H9 (cell line): Measurements from ENCODE around the gene CRACR2B. TPM values are rescaled to one million over a fixed set of nuclear protein-coding genes. Genes with fewer than 3 reads are reported as not detected.

Experiments used
- DNase-seq: peaks from one replicate; pipeline ENCODE4 v3.0.0-alpha.2; 2017
- H2AFZ ChIP-seq: one replicate; pipeline ENCODE4 v1.6.1; 2013; ENCODE audit warnings: mild to moderate bottlenecking, low read length, control low read depth, moderate library complexity
- H2AK5ac ChIP-seq: 2 replicates; pipeline ENCODE4 v1.6.1; 2013; ENCODE audit warnings: low read length, control low read depth, mixed read lengths; ENCODE audit not compliant: insufficient read length
- H2BK120ac ChIP-seq: one replicate; pipeline ENCODE4 v1.6.1; 2013; ENCODE audit warnings: low read depth, mild to moderate bottlenecking, low read length, control low read depth, inconsistent platforms; ENCODE audit not compliant: poor library complexity, severe bottlenecking
- H2BK12ac ChIP-seq: 2 replicates; pipeline ENCODE4 v1.6.1; 2013; ENCODE audit warnings: low read length, control low read depth, mixed read lengths, low read depth; ENCODE audit not compliant: insufficient read length
- H2BK15ac ChIP-seq: 2 replicates; pipeline ENCODE4 v1.6.1; 2013; ENCODE audit warnings: low read depth, low read length, control low read depth
- H2BK20ac ChIP-seq: one replicate; pipeline ENCODE4 v1.6.1; 2013; ENCODE audit warnings: low read depth, mild to moderate bottlenecking, low read length, control low read depth, inconsistent platforms; ENCODE audit not compliant: poor library complexity, severe bottlenecking
- H2BK5ac ChIP-seq: 2 replicates; pipeline ENCODE4 v1.6.1; 2013; ENCODE audit warnings: low read length, control low read depth, mixed read lengths; ENCODE audit not compliant: insufficient read length
- H3K14ac ChIP-seq: 2 replicates; pipeline ENCODE4 v1.6.1; 2013; ENCODE audit warnings: low read length, control low read depth; ENCODE audit not compliant: insufficient read depth
- H3K18ac ChIP-seq: 2 replicates; pipeline ENCODE4 v1.6.1; 2013; ENCODE audit warnings: low read depth, mild to moderate bottlenecking, mixed read lengths, low read length, control low read depth; ENCODE audit not compliant: insufficient read length
- H3K23ac ChIP-seq: 2 replicates; pipeline ENCODE4 v1.6.1; 2013; ENCODE audit warnings: low read length, control low read depth, mixed read lengths, low read depth; ENCODE audit not compliant: insufficient read length
- H3K23me2 ChIP-seq: 2 replicates; pipeline ENCODE4 v1.6.1; 2013; ENCODE audit warnings: low read depth, mild to moderate bottlenecking, mixed read lengths, low read length, control low read depth; ENCODE audit not compliant: insufficient read length, poor library complexity, severe bottlenecking
- H3K27ac ChIP-seq: 2 replicates; pipeline ENCODE4 v1.5.1; 2013; ENCODE audit warnings: low read length, control low read depth, mixed read lengths, low read depth; ENCODE audit not compliant: insufficient read length
- H3K27me3 ChIP-seq: 2 replicates; pipeline ENCODE4 v1.6.1; 2013; ENCODE audit warnings: low read length, control low read depth, inconsistent platforms; ENCODE audit not compliant: insufficient read depth
- H3K4ac ChIP-seq: 2 replicates; pipeline ENCODE4 v1.6.1; 2013; ENCODE audit warnings: low read depth, mild to moderate bottlenecking, control low read depth, inconsistent platforms, low read length, moderate library complexity
- H3K4me1 ChIP-seq: 2 replicates; pipeline ENCODE4 v1.6.1; 2013; ENCODE audit warnings: low read length, control low read depth, inconsistent platforms; ENCODE audit not compliant: insufficient read depth
- H3K4me2 ChIP-seq: 2 replicates; pipeline ENCODE4 v1.6.1; 2013; ENCODE audit warnings: low read length, control low read depth, mixed read lengths; ENCODE audit not compliant: insufficient read length, insufficient read depth
- H3K56ac ChIP-seq: 2 replicates; pipeline ENCODE4 v1.6.1; 2013; ENCODE audit warnings: low read depth, mild to moderate bottlenecking, mixed read lengths, low read length, control low read depth; ENCODE audit not compliant: insufficient read length
- H3K79me1 ChIP-seq: 2 replicates; pipeline ENCODE4 v1.6.1; 2013; ENCODE audit warnings: low read depth, mild to moderate bottlenecking, moderate library complexity, low read length, control low read depth, inconsistent platforms; ENCODE audit not compliant: insufficient read depth, poor library complexity, severe bottlenecking
- H3K79me2 ChIP-seq: 2 replicates; pipeline ENCODE4 v1.6.1; 2013; ENCODE audit warnings: low read length, control low read depth, inconsistent platforms; ENCODE audit not compliant: insufficient read depth
- H3K9ac ChIP-seq: 2 replicates; pipeline ENCODE4 v1.6.1; 2013; ENCODE audit warnings: low read length, control low read depth, mixed read lengths; ENCODE audit not compliant: insufficient read length; ENCODE audit errors: extremely low read depth
- H3K9me3 ChIP-seq: one replicate; pipeline ENCODE4 v1.6.1; 2013; ENCODE audit warnings: low read depth, low read length, inconsistent platforms; ENCODE audit not compliant: control insufficient read depth
- H3T11ph ChIP-seq: one replicate; pipeline ENCODE4 v1.6.1; 2013; ENCODE audit warnings: mild to moderate bottlenecking, low read length, control low read depth, inconsistent platforms
- H4K20me1 ChIP-seq: one replicate; pipeline ENCODE4 v1.6.1; 2013; ENCODE audit not compliant: control insufficient read depth, insufficient read length, insufficient read depth
- H4K5ac ChIP-seq: 2 replicates; pipeline ENCODE4 v1.6.1; 2013; ENCODE audit warnings: low read depth, mild to moderate bottlenecking, mixed read lengths, low read length, control low read depth; ENCODE audit not compliant: insufficient read length
- H4K8ac ChIP-seq: replicated peaks from 2 replicates; pipeline ENCODE4 v1.6.1; 2013; ENCODE audit warnings: low read length, control low read depth, mixed read lengths, low read depth; ENCODE audit not compliant: insufficient read length
- H4K91ac ChIP-seq: 2 replicates; pipeline ENCODE4 v1.6.1; 2013; ENCODE audit warnings: low read depth, mild to moderate bottlenecking, moderate library complexity, mixed read lengths, low read length, control low read depth; ENCODE audit not compliant: insufficient read length
- H3K27ac Mint-ChIP-seq, 3 experiments: 2 replicates in 2 of 3; 3 replicates in 1 of 3; pipeline ENCODE4 v1.8.0; 2020 to 2021; ENCODE audit warnings: mixed read lengths in 3 of 3, mild to moderate bottlenecking in 1 of 3, moderate library complexity in 1 of 3
- H3K27me3 Mint-ChIP-seq: 2 replicates; pipeline ENCODE4 v1.8.0; 2021; ENCODE audit warnings: low read depth, mild to moderate bottlenecking, moderate library complexity, mixed read lengths
- H3K36me3 Mint-ChIP-seq, 3 experiments: 2 replicates in 2 of 3; 3 replicates in 1 of 3; pipeline ENCODE4 v1.8.0; 2020 to 2021; ENCODE audit warnings: low read depth in 3 of 3, mixed read lengths in 3 of 3; ENCODE audit not compliant: insufficient read depth in 1 of 3
- H3K4me1 Mint-ChIP-seq, 2 experiments: 2 replicates each; pipeline ENCODE4 v1.8.0; 2020; ENCODE audit warnings: mixed read lengths in 2 of 2
- H3K4me3 Mint-ChIP-seq, 2 experiments: 2 replicates in 1 of 2; 3 replicates in 1 of 2; pipeline ENCODE4 v1.8.0; 2020 to 2021; ENCODE audit warnings: mild to moderate bottlenecking in 2 of 2, mixed read lengths in 2 of 2, moderate library complexity in 1 of 2
- H3K9me3 Mint-ChIP-seq, 2 experiments: 2 replicates in 1 of 2; 3 replicates in 1 of 2; pipeline ENCODE4 v1.8.0; 2020; ENCODE audit warnings: mild to moderate bottlenecking in 2 of 2, mixed read lengths in 2 of 2, moderate library complexity in 1 of 2
- CTCF ChIP-seq: fragments of 200-600 bp; sonication (generic); conservative IDR thresholded peaks from 3 replicates; pipeline ENCODE4 v1.8.0; 2021; ENCODE audit warnings: antibody characterized with exemption, mild to moderate bottlenecking
- WGBS: extraction: QIAGEN DNeasy Blood & Tissue Kit; methylation state at CpG from one replicate; pipeline ENCODE4 v1.1.7; 2013; ENCODE audit warnings: missing lambda C conversion rate, low lambda C conversion rate, mixed read lengths; ENCODE audit not compliant: insufficient read length; ENCODE audit errors: extremely low coverage; 5-methylcytosine and 5-hydroxymethylcytosine counted together
- total RNA-seq: library from RNA; stranded (reverse); gene quantifications from 2 replicates; pipeline ENCODE4 v1.2.1, GENCODE V29; 2021

The CRACR2B gene
- total RNA-seq, 1 experiment from 2014 or later: 29.0 TPM

GRCh38 chr11:862081-862661 is 34.5 kb downstream of the CRACR2B start:
- H3T11ph ChIP-seq: no peak overlapping the region
- H2AFZ ChIP-seq: no peak overlapping the region
- no peaks in the 10 kb centered on the region for H3K79me1 ChIP-seq
- no peak overlapping the region for H4K5ac ChIP-seq
- no peaks in the 10 kb centered on the region for H3K79me2 ChIP-seq
- H4K20me1 ChIP-seq: no peaks in the 10 kb centered on the region
- H3K27me3 ChIP-seq: no peaks in the 10 kb centered on the region
- no peak overlapping the region for H3K27ac ChIP-seq
- Mint-ChIP-seq H3K36me3 (peaks cover 1 to 17% (median 5%) of the 10 kb centered on the region in 3 experiments; a peak in 4 of 7 replicates), H3K9me3 (no peaks in the 10 kb centered on the region), H3K27me3 (peaks cover 21% of the 10 kb centered on the region), H3K27ac (0 out of 7 replicates have a peak overlapping the region, but pooled peaks of 1 of the 3 experiments have one; percentile 51), H3K4me1 (peaks cover 18 to 58% of the 10 kb centered on the region in 2 experiments), H3K4me3 (peak overlapping the region in 1 of 2 experiments; percentile 64; a peak in 3 of 5 replicates)
- no peak overlapping the region for H3K14ac ChIP-seq
- no peak overlapping the region for H3K18ac ChIP-seq
- no peaks in the 10 kb centered on the region for H3K9me3 ChIP-seq
- H2BK20ac ChIP-seq: no peak overlapping the region
- no peak overlapping the region for H2BK12ac ChIP-seq
- no peaks in the 10 kb centered on the region; the same call in 1 of the 2 replicates for H3K4me1 ChIP-seq
- H2AK5ac ChIP-seq: no peak overlapping the region
- no peak overlapping the region for H2BK120ac ChIP-seq
- H3K4ac ChIP-seq: no peak overlapping the region
- H3K9ac ChIP-seq: no peak overlapping the region
- no peak for TF ChIP-seq CTCF
- no peak overlapping the region for H4K91ac ChIP-seq
- no peak overlapping the region for H3K23ac ChIP-seq
- H4K8ac ChIP-seq: no peak overlapping the region
- no peak overlapping the region for H2BK5ac ChIP-seq
- no CpG with 5 or more reads among the region's 20 CpGs for WGBS
- DNase-seq: no peak
- no peaks in the 10 kb centered on the region for H3K23me2 ChIP-seq
- no peak overlapping the region for H3K56ac ChIP-seq
- no peak overlapping the region for H3K4me2 ChIP-seq
- H2BK15ac ChIP-seq: no peak overlapping the region
